Limb (tissue), 2 donors: ENCODE measurements around the gene STK24.

Experiments
- DNase-seq, 2 donors: peaks; one replicate each; pipeline ENCODE4 v3.0.0-alpha.2; 2016; ENCODE audit errors: extremely low spot score in 2 of 2

STK24 gene

DNA sequence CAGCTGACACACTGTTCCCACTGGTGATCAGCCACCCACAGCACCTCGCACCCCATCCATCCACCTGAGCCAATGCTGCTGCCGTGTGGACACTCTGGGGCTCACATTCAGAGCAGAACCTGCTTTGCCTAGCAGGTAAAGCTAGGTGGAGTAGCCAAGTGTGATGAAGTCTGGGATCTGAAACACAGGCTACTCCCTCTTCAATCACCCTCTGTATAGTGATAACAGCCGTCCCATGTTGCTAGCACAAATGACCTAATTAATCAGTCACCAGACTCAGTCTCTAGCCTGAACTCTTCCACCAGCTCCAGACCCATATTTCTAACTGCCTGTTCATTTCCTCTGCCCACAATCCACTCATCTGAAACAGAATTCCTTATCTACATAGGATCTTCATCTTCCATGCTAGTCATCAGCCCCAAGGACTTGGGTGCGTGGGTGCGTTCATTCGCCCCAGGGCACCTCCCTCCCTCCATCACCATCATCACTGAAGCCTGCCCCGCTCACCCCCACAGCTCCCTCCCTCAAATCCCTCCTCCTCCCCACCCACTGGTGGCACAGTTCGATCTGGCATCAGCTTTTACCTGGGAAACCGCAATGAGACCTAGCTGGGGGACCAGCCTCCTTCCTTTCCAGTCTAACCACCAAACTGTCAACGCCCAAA is 19.8 kb downstream of the STK24 start:
- DNase-seq, result no peak

DNA sequence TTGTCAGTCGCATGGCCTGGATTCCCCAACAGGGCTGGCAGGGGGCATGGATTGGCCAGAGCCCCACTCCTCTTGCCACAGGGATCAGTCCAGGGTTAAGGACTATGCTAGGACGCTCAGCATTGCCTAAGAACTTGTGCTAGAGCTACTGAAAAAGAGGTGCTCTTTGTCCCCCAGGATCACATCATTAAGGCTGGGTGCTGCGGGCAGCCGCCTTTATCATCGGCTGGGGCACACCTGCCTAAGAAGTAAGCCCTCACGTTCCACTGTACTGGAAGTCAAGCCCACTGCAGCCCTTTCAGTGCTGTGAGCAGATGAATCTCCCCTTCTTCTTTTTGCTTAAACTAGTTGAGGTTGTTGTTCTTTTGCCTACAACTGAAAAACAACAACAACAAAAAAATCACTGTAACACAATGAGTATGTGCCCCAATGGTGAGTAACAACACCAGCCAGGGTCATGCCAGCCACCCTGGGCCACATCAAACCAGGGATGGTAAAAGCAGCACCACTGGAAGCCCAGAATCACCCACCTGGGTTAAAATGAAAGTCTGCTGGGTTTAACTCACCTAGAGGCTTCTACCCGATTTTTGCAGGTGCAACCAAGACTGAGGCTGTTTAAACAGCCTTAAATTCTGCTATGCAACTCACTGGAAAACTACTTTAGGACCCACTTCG is 20.6 kb downstream of the STK24 start:
- DNase-seq, result no peak

DNA sequence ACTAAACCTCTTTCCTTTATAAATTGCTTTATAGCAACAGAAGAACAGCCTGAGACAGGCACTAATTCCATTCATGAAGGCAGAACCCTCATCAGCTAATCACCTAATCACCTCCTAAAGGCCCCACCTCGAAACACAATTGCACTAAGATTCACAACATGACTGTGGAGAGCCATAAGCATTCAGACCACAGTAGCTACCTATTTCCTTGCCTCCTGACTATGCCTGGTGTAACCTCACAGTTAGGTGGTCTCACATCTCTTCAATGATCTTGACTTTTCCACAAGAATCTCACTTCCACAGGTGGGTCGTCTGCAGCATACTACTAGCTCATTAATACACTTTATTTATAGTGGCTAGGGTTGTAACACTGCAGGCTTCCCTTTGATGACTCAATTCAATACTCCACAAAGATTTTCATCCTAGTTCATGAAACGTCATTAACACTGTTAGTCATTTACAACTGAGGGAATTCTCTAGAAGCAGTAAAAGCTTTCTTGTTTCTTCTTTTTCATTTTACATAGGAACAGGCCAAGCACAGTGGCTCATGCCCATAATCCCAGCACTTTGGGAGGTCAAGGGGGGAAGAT is 27.1 kb downstream of the STK24 start:
- DNase-seq, result no peak

DNA sequence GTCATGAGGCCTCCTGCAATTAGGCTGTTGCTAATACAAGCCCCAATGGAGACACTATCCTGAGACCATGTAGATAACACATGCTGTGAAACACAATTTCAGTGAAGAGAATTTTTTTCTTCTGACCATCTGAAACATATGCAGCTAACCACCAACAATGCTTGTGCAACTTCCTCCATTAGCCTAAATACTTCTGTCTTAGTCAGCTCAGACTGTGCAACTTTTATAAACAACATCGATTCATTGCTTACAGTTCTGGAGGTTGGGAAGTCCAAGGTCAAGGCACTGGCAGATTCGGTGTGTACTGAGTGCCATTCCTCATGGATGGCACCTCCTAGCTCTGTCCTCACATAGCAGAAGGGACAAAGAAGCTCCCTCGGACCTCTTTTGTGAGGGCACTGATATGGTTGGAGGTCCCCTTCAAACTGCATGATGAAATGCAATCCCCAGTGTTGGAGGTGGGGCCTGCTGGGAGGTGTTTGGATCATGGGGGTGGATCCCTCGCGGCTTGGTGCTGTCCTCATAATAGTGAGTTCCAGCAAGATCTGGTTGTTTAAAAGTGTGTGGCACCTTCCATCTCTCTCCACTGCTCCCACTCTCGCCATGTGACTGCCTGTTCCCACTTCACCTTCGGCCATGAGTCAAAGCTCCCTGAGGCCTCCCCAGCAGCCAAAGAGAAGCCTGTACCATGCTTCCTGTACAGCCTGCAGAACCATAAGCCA is 27.7 kb downstream of the STK24 start:
- DNase-seq, result no peak

DNA sequence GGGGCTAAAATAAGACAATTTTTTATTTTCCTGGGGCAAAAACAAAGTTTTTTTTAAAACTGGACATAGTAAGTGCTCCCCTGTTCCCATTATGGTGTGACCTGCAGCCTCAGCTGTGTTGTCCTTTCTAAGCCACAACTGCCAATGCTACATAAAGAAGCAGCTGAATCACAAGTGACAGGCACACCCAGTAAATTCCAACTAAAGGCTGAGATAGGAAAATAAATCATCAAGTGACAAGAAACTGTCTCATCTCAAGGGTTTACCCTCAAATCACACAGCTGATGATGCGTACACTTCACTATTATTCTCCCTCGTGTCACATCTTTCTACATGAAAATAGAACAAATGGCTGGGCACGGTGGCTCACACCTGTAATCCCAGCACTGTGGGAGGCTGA is 28.7 kb downstream of the STK24 start:
- no peak for DNase-seq

DNA sequence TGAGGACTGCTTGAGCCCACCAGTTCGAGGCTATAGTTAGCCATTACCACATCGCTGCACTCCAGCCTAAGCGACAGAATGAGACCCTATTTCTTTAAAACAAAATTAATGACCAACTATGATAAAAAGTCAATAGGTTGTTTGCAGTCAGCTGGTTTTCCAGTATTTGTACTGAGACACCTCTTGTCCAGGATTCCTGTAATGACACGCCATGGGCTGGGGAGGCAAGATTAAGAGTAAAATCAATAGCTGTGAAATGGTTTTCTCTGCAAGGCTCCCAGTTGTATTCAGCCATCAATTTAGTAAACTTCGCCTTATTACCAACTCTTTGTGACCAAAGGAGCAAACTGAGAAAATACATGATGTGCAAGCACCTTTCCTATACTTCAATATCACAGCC is 29.5 kb downstream of the STK24 start:
- DNase-seq, result no peak

DNA sequence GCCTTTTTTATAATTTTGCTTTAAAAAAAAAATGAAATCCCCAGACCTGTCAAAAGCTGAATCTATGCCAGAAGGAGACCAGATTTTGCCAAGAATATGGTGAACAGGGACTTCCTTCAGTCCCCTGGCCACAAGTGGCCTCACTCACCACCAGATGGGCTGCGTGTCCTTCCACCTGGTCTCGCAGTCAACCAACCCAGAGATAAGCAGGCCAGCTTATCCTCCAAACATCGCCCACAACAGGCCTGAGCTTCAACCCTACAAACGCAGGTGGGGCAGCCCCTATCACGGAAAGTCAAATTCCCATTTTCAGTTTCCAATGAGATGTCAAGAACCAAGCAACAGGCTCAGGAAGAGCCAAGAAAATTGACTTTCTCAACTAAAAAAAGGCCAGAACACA is 30.5 kb downstream of the STK24 start:
- DNase-seq, result no peak

DNA sequence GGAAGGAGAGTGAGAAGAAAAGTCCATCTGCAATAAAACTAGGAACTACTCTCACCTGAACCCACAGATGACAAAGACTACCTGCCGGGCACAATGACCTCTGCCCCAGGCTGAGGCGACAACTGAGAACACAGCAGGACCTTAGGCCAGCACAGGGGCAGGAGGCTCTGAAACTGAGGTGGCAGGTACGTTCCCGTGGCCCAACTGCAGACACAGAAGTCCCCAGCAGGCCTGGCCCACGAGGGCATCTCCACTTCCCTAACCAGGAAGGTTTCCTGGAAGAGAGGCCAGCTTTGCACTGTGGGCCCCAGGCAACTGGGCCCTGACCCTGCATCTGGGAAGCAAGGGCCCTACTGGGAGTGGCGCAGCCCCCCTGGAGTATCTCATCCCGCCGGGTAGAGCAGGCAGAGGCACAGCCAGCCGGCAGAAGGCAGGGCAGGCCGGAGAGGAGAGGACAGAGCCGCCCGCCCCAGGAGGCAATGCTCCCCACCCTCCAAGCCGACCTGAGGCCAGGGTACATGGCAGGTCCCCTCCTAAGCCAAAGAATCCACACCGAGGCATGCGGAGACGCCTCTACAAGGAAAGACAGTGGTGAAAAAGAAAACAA is 32.7 kb downstream of the STK24 start:
- no peak for DNase-seq

DNA sequence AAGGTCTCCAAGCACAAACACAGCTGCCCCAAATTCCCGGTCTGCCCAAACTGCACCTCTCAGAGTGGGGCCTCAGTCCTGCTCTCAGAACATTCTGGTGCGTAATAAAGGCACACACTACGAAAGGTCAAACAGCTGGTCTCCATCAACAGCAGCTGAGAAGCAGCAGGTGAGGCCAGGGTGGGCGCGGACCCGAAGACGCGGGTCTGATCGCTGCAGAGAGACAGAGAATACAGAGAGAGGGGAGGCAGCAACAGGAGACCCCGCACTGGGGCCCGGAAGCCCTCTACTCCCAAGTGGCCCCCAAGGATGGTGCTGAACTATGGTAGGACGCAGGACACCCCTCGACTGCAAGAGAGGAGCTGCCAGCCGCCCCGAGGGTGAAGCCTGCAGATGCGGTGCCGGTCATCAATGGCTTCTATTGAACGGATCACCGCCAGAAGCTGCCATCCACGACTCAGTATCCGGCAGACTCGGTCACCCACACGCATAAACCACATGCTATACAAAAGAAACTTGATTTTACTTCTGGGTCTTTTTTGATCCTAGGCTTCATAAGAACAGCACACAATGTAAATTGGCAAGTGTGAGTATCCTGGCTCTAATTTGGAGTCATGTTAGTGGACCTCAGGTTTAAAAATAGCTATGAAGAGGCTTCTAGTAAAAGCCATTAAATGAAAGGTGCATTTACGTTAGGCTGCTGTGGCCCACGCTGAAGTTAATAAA is 33.4 kb downstream of the STK24 start:
- no peak for DNase-seq

DNA sequence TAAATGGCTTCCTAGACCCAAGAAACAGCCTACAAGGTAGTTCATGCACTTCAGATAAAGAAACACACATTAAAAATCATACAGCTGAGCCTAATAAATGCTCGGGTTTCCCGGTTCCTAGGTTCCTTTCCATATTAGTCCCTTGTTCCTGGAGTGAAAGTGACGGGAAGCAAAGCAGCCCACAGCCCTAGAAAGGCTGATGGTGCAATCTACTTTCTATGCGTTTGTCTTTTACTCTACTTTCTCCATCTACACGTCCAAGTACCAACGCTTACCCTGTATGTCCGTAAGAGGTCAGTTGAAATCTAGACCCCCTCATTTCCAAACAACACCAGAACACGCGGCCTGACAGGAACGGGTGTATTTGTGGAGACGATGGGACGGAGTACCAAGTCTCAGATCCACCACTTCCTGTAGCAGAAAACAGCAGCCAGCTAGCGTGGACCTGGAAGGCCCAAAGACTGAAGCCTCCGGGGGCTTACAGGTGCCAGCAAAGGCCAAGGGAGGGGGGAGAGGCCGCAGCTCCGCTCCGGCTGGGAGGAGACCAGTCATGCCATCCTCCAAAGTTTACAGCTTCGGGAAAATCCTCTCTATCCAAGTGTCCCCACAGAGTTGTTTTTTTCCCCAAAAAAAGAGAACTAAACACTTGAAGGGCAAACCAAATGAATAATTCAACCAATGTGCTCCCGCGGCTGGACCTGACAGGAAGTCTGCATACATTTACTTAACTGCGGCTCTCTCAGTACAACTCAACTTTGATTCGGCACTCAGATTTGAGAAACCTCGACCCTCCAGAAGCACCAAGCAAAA is 34.1 kb downstream of the STK24 start:
- DNase-seq, result no peak

DNA sequence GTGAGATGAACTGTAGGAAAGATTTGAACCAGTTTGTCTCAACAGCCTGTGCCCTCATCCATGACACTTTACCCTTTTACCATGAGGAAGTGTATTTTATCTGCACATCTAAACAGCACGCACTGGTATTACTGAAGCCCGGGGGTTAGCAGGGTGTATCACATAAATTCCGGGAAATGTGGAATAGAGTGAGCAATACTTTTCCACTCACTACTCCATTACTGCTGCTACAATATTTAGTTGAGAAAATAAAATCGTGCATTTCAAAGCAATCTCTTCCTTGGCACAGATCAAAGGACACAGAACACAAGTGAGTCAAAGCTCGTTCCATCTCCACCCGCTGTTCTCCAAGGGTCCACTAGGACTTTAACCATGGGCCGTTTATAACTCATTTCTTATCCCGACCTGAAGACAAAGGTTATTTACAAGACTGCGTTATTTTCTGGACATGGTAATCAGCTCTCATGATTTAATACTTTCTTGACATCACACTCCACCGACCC is 35.2 kb downstream of the STK24 start:
- DNase-seq, result no peak

DNA sequence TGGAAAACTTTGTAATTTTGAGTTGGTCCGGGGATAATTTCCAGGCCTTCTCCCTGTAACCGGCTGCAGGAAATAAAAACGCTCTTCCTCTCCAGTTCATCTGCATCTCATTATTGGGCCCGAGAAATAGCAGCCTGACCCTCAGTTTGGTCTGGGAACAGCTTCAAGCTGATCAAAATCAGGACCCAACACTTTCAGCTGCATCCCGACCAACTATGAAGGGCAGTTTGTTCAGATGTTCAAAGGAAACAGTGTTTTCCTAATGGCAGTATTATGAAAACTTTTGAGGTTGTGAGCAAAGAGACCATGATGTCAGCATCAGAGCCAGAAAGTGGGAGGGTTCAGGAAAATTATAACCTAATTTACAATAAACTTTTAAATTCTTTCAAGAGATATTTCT is 35.7 kb downstream of the STK24 start:
- DNase-seq, result no peak

DNA sequence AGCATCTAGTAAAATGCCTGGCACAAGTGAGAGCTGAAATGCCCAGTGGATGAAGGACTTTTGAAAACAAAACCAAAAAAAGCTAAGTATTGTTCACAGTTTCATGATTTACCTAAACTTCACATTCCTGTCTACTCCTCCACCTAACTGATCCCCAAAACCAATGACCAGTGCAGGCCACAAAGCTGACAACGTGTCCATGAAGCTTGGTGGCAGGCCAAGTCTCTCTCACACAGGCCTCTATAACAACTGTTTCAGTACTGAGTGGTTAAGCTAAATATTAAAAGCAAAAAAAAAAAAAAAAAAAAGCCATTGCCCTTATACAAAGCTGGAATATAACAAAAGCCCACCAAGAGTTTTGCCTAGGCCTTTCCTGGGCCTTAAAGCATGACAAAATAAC is 36.4 kb downstream of the STK24 start:
- DNase-seq, result no peak

DNA sequence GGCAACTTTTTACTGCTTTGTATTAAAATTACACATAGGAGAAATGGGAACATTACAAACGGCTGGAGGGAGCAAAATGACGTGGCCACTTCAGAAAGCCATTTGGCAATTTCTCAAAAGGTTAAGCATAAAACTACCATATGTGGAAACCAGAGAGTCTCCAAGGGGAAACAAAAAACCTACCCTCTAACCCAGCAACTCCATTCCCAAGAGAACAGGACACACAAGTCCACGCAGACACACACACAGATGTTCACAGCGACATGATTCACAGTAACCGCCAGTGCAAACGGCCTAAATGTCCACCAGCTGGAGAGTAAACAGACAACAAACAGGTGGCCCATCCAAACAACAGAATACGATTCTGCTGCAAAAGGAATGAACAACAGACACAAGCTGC is 37.2 kb downstream of the STK24 start:
- DNase-seq, result no peak

DNA sequence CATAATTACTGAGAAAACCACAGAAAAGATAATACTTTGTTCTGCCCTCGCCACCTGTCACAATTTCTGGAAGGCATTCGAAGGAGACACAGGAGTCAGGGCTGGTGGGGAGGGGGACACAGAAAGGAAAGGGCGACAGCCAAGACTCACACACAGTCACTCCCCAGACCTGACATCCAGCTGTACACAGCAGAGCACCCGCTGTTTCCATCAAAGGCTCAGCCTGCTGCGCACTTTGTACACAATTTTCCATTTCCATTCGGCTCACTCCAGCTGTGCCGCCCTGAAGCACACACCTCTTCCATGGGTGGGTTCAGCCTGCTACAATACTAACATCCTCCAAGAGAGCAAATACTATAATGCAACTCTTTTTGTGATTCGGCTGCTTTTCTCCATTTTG is 38.0 kb downstream of the STK24 start:
- DNase-seq, result no peak

DNA sequence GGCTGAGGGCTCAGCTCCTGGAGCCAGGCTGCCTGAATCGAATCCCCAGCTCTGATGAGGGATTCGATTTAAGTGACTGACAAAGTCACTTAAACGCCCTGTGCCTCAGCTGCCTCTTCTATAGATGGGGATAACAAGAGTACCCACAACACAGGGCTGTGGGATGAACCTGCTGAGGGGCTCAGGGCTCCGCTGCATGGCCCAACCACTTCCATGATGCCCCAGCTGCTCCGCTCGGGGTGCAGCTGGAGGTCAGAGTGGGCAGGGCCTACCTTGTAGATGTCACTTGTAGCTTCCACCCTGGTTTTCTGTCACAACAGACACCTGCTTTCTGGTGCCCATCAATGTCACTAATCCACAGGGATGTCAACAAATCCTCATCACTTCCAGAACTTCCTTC is 39.2 kb downstream of the STK24 start:
- DNase-seq, result no peak

DNA sequence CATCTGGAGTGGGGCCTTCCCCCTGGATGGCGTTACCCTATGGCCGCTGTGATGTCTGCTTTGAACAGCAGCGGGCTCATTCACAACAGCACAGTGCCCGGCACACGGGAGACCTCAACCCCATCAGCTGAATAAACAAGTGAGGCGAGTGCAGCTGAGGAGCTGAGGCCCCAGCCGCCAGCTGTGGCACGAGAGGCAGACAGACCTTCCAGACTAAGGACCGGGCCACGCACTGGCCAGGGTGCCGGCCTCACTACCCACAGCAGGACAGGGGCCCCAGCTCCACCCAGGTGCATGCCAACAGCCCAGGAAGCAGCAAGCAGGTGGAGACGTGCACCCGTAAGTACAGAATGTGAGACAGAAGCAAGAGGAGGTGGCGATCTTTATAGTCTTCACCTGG is 39.6 kb downstream of the STK24 start:
- DNase-seq, result no peak

DNA sequence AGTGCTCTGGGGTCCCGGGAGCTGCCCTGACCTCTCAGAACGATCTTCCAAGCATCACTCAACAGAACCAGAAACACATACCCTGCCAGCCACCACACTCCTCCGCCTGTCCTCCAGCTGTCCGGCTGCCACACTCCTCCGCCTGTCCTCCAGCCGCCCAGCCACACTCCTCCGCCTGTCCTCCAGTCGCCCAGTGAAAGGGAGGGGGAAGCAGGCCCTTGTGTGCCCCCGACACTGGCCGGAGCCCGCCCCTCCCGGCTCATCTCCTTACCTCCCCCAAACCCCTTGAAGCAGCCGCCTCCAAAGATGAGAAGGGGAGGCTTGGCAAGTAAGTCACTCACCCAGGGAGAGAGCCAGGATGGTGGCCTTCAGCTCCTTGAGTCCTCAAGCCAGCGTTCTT is 40.2 kb downstream of the STK24 start:
- no peak for DNase-seq

DNA sequence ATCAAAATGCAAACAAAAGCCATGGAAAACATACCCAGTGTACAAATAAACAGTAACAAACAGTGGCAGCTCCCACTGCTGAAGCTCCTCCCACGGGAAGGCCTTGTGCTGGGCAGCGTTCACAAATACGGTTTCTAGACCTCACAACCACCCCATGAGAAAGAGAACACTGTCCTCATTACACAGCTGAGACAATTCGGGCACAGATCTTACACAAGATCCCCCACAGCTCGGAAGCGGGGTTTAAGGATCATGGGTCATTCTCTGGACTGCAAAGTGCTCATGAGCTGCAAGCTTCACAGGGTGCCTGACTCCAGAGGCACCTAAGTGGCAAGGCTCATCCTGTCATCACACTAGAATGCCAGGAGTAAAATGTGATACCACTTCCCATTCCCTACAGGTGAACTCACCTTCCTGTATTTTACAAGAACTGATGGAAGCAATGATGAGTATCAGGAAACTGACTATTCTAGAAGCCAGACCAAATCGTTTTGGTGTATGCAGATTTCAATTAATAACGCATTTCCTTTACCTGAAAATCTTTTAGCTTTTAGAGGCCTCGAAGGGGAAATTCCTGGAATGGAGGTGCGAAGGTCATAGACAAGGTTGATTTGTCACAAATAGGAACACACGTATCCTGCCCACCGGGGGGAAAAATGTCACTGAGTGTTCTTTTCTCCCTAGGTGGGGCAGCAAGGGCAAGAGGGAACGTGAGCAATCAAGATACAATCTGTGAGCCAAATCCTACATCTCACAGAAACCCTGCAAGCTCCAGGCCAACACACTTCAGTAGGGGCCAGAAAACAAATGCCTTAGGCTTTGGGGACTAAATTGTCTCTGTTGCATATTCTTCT is 41.2 kb downstream of the STK24 start:
- DNase-seq, result no peak
